Measurements from ENCODE around the gene GREB1. TPM values are rescaled to one million over a fixed set of nuclear protein-coding genes. Genes with fewer than 3 reads are reported as not detected.

Gene GREB1
- total and polyA plus RNA-seq, 3 experiments from 2014 or later = 0.16 to 0.94 (median 0.55) TPM

GRCh38 chr2:11579867-11580659 is 46.2 kb downstream of the GREB1 start:
- POLR2A ChIA-PET = no interaction called here
- Mint-ChIP-seq H3K27ac (peak overlapping the region in 1 of 8 donors; percentile 70), H3K36me3 (no peaks in the 10 kb centered on the region), H3K27me3 (peaks cover 3 to 8% of the 10 kb centered on the region in 2 donors), H3K9me3 (no peaks in the 10 kb centered on the region), H3K4me1 (peaks cover 0 to 8% (median 0%) of the 10 kb centered on the region in 3 donors), H3K4me3 (no peak overlapping the region)
- no peak overlapping the region for H3K27ac ChIP-seq (ENCODE audit: low read depth, low read length)
- CTCF ChIA-PET = interaction anchor here (1.1 to 1.8 kb wide), 4 partner anchors 9 to 447 kb away, joined by 3 to 5 read pairs (median 3); a partner anchor contains a TSS
- no peaks in the 10 kb centered on the region for H3K27me3 ChIP-seq (ENCODE audit: insufficient read depth, low read length, poor library complexity, severe bottlenecking)
- H3K4me3 ChIP-seq (ENCODE audit: low read length) = no peak overlapping the region
- H3K4me1 ChIP-seq (ENCODE audit: insufficient read depth, low read length) = no peaks in the 10 kb centered on the region
- no peak for DNase-seq
- no peaks in the 10 kb centered on the region for H3K36me3 ChIP-seq (ENCODE audit: insufficient read depth, low read length)
- no peaks in the 10 kb centered on the region for H3K9me3 ChIP-seq (ENCODE audit: low read length)

- POLR2A ChIA-PET = no interaction called here
- Histone ChIP-seq H3K4me1 (ENCODE audit: insufficient read depth, low read length) (no peaks in the 10 kb centered on the region), H3K36me3 (ENCODE audit: insufficient read depth, low read length) (no peaks in the 10 kb centered on the region), H3K27me3 (ENCODE audit: insufficient read depth, low read length, poor library complexity, severe bottlenecking) (no peaks in the 10 kb centered on the region), H3K4me3 (ENCODE audit: low read length) (no peak overlapping the region), H3K27ac (ENCODE audit: low read depth, low read length) (no peak overlapping the region), H3K9me3 (ENCODE audit: low read length) (no peaks in the 10 kb centered on the region)
- Mint-ChIP-seq H3K36me3 (no peaks in the 10 kb centered on the region), H3K9me3 (no peaks in the 10 kb centered on the region), H3K4me3 (no peak overlapping the region), H3K4me1 (peaks cover 0 to 8% (median 0%) of the 10 kb centered on the region in 3 donors), H3K27me3 (peaks cover 8 to 10% of the 10 kb centered on the region in 2 donors), H3K27ac (no peak overlapping the region)
- DNase-seq = no peak
- CTCF ChIA-PET = interaction anchor here (1.1 to 1.8 kb wide), 4 partner anchors 10 to 448 kb away, joined by 3 to 5 read pairs (median 3); a partner anchor contains a TSS
Measured at GRCh38 chr2:11580697-11581096, 46.9 kb downstream of the GREB1 start.

- H3K27ac ChIP-seq (ENCODE audit: low read depth, low read length) = no peak overlapping the region
- H3K9me3 ChIP-seq (ENCODE audit: low read length) = no peaks in the 10 kb centered on the region
- peaks cover 0 to 8% (median 0%) of the 10 kb centered on the region in 3 donors for H3K4me1 Mint-ChIP-seq
- H3K27ac Mint-ChIP-seq = no peak overlapping the region
- DNase-seq = no peak
- CTCF ChIA-PET = interaction anchor here (1.1 to 5.5 kb wide), 5 partner anchors 10 to 450 kb away, joined by 3 to 54 read pairs (median 3); a partner anchor contains a TSS
- H3K36me3 Mint-ChIP-seq = no peaks in the 10 kb centered on the region
- POLR2A ChIA-PET = no interaction called here
- H3K27me3 ChIP-seq (ENCODE audit: insufficient read depth, low read length, poor library complexity, severe bottlenecking) = no peaks in the 10 kb centered on the region
- peaks cover 8 to 11% of the 10 kb centered on the region in 2 donors for H3K27me3 Mint-ChIP-seq
- H3K4me3 ChIP-seq (ENCODE audit: low read length) = no peak overlapping the region
- no peaks in the 10 kb centered on the region for H3K9me3 Mint-ChIP-seq
- H3K36me3 ChIP-seq (ENCODE audit: insufficient read depth, low read length) = no peaks in the 10 kb centered on the region
- H3K4me1 ChIP-seq (ENCODE audit: insufficient read depth, low read length) = no peaks in the 10 kb centered on the region
- H3K4me3 Mint-ChIP-seq = no peak overlapping the region
Measured at GRCh38 chr2:11581124-11581796, 47.4 kb downstream of the GREB1 start.

- H3K9me3 ChIP-seq (ENCODE audit: low read length) = no peaks in the 10 kb centered on the region
- Mint-ChIP-seq H3K4me1 (peaks cover 0 to 8% (median 0%) of the 10 kb centered on the region in 3 donors), H3K27ac (peak overlapping the region in 1 of 8 donors; percentile 14), H3K4me3 (no peak overlapping the region), H3K36me3 (no peaks in the 10 kb centered on the region), H3K9me3 (no peaks in the 10 kb centered on the region), H3K27me3 (peaks cover 6 to 11% of the 10 kb centered on the region in 2 donors)
- no peaks in the 10 kb centered on the region for H3K36me3 ChIP-seq (ENCODE audit: insufficient read depth, low read length)
- no peak overlapping the region for H3K4me3 ChIP-seq (ENCODE audit: low read length)
- POLR2A ChIA-PET = no interaction called here
- H3K27me3 ChIP-seq (ENCODE audit: insufficient read depth, low read length, poor library complexity, severe bottlenecking) = no peaks in the 10 kb centered on the region
- H3K4me1 ChIP-seq (ENCODE audit: insufficient read depth, low read length) = no peaks in the 10 kb centered on the region
- no peak for DNase-seq
- CTCF ChIA-PET = interaction anchor here (1.1 to 5.5 kb wide), 12 partner anchors 8 to 450 kb away, joined by 3 to 54 read pairs (median 4); partner anchors contain the start of gene E2F6
- H3K27ac ChIP-seq (ENCODE audit: low read depth, low read length) = no peak overlapping the region
Measured at GRCh38 chr2:11581797-11582611, 48.2 kb downstream of the GREB1 start.

- Mint-ChIP-seq H3K4me3 (no peak overlapping the region), H3K36me3 (no peaks in the 10 kb centered on the region), H3K27ac (no peak overlapping the region), H3K9me3 (no peaks in the 10 kb centered on the region), H3K27me3 (peaks cover 6 to 11% of the 10 kb centered on the region in 2 donors), H3K4me1 (peaks cover 0 to 8% (median 0%) of the 10 kb centered on the region in 3 donors)
- Histone ChIP-seq H3K36me3 (ENCODE audit: insufficient read depth, low read length) (no peaks in the 10 kb centered on the region), H3K9me3 (ENCODE audit: low read length) (no peaks in the 10 kb centered on the region), H3K4me1 (ENCODE audit: insufficient read depth, low read length) (no peaks in the 10 kb centered on the region), H3K4me3 (ENCODE audit: low read length) (no peak overlapping the region), H3K27ac (ENCODE audit: low read depth, low read length) (no peak overlapping the region), H3K27me3 (ENCODE audit: insufficient read depth, low read length, poor library complexity, severe bottlenecking) (no peaks in the 10 kb centered on the region)
- POLR2A ChIA-PET = no interaction called here
- CTCF ChIA-PET = interaction anchor here (1.1 to 5.5 kb wide), 11 partner anchors 9 to 451 kb away, joined by 3 to 54 read pairs (median 4); partner anchors contain the start of gene E2F6
- DNase-seq = no peak
Measured at GRCh38 chr2:11582612-11582861, 48.7 kb downstream of the GREB1 start.

GRCh38 chr2:11582862-11583752 is 49.3 kb downstream of the GREB1 start:
- Mint-ChIP-seq H3K27ac (peak overlapping the region in 1 of 8 donors; percentile 57), H3K4me3 (no peak overlapping the region), H3K9me3 (no peaks in the 10 kb centered on the region), H3K27me3 (peaks cover 6 to 11% of the 10 kb centered on the region in 2 donors), H3K4me1 (peaks cover 0 to 8% (median 0%) of the 10 kb centered on the region in 3 donors), H3K36me3 (no peaks in the 10 kb centered on the region)
- Histone ChIP-seq H3K9me3 (ENCODE audit: low read length) (no peaks in the 10 kb centered on the region), H3K4me3 (ENCODE audit: low read length) (no peak overlapping the region), H3K36me3 (ENCODE audit: insufficient read depth, low read length) (no peaks in the 10 kb centered on the region), H3K27me3 (ENCODE audit: insufficient read depth, low read length, poor library complexity, severe bottlenecking) (no peaks in the 10 kb centered on the region), H3K4me1 (ENCODE audit: insufficient read depth, low read length) (no peaks in the 10 kb centered on the region), H3K27ac (ENCODE audit: low read depth, low read length) (no peak overlapping the region)
- peak; percentile 24 to 64 (median 32) for DNase-seq
- ChIA-PET POLR2A (no interaction called here), CTCF (interaction anchor here (1.1 to 5.5 kb wide), 13 partner anchors 9 to 751 kb away, joined by 3 to 54 read pairs (median 4); partner anchors contain the start of gene E2F6)

- Mint-ChIP-seq H3K36me3 (no peaks in the 10 kb centered on the region), H3K4me1 (peaks cover 0 to 8% (median 0%) of the 10 kb centered on the region in 3 donors), H3K27me3 (peaks cover 6 to 11% of the 10 kb centered on the region in 2 donors), H3K27ac (no peak overlapping the region), H3K4me3 (no peak overlapping the region), H3K9me3 (no peaks in the 10 kb centered on the region)
- peak; percentile 7 to 54 (median 14) for DNase-seq
- Histone ChIP-seq H3K27me3 (ENCODE audit: insufficient read depth, low read length, poor library complexity, severe bottlenecking) (no peaks in the 10 kb centered on the region), H3K27ac (ENCODE audit: low read depth, low read length) (no peak overlapping the region), H3K4me3 (ENCODE audit: low read length) (no peak overlapping the region), H3K9me3 (ENCODE audit: low read length) (no peaks in the 10 kb centered on the region), H3K36me3 (ENCODE audit: insufficient read depth, low read length) (no peaks in the 10 kb centered on the region), H3K4me1 (ENCODE audit: insufficient read depth, low read length) (no peaks in the 10 kb centered on the region)
- ChIA-PET CTCF (interaction anchor here (0.7 to 5.5 kb wide), 7 partner anchors 8 to 752 kb away, joined by 3 to 54 read pairs (median 5); a partner anchor contains a TSS), POLR2A (no interaction called here)
Measured at GRCh38 chr2:11583840-11584524, 50.1 kb downstream of the GREB1 start.
